ENCODE data around the gene PIP5K1B.

DNA sequence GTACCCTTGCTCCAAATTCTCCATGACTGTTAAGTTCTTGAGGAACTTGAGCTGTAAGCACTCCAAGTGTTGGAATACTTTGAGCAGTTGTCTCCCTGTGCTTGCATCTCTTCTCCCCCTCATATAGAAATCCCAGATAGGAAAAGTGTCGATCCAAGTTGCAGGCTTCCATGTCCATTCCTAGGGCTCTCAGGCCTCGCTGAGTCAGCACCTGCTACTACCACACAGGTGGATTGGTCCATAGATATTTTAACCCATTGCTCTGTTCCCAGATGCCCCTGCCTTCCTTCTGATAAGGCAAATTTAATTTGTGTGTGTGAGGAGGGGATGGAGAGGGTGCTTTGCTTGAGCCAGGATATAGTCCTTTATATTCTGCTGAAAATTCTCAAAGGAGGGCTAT lies 95.8 kb downstream of the PIP5K1B start:
- TF ChIP-seq EZH2 (IDR thresholded peaks at IDR 0.05; ENCODE audit: borderline replicate concordance, insufficient read depth, low read depth, low read length, poor library complexity, severe bottlenecking): no peak
- TF ChIP-seq, protein P1, sequence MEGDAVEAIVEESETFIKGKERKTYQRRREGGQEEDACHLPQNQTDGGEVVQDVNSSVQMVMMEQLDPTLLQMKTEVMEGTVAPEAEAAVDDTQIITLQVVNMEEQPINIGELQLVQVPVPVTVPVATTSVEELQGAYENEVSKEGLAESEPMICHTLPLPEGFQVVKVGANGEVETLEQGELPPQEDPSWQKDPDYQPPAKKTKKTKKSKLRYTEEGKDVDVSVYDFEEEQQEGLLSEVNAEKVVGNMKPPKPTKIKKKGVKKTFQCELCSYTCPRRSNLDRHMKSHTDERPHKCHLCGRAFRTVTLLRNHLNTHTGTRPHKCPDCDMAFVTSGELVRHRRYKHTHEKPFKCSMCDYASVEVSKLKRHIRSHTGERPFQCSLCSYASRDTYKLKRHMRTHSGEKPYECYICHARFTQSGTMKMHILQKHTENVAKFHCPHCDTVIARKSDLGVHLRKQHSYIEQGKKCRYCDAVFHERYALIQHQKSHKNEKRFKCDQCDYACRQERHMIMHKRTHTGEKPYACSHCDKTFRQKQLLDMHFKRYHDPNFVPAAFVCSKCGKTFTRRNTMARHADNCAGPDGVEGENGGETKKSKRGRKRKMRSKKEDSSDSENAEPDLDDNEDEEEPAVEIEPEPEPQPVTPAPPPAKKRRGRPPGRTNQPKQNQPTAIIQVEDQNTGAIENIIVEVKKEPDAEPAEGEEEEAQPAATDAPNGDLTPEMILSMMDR (IDR thresholded peaks at IDR 0.05): no peak

All from B cell (primary cell).